Stimulated activated CD8-positive, alpha-beta memory T cell treated with anti-CD3 and anti-CD28 coated beads, Interleukin-7, amount 100 ng/mL, for 48 hours (primary cell): ENCODE results near the gene CNNM2.
"Not testable (repeated sequence)": the region's sequence is repeated elsewhere in the genome, so short reads cannot be mapped to it uniquely, and the experiment has no call there.

Experiments used
- DNase-seq, 2 donors: peaks; one replicate each; pipeline ENCODE4 v3.0.0-alpha.2; 2020; ENCODE audit warnings: low read depth in 1 of 2; ENCODE audit errors: extremely low read depth in 1 of 2

CNNM2 gene

DNA sequence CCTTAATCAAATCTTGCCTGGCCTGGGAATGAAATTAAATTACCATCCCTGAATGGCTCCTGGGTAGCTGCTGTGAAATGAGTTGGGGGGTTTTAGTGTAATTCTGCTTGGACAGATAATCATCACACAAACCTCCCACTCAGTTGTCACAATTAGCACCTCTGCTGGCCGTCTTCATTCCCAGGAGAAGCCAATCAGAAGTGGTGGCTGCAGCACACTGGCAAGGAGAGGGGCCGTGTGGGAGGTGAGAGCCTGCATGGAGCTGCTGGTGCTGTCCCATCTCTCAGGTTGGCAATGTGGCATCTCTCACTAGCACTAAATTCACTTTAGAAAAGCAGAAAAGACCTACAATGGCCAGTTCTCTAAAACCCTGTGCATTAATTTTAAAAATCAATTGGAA is 182.5 kb downstream of the CNNM2 start:
- DNase-seq, result no peak

DNA sequence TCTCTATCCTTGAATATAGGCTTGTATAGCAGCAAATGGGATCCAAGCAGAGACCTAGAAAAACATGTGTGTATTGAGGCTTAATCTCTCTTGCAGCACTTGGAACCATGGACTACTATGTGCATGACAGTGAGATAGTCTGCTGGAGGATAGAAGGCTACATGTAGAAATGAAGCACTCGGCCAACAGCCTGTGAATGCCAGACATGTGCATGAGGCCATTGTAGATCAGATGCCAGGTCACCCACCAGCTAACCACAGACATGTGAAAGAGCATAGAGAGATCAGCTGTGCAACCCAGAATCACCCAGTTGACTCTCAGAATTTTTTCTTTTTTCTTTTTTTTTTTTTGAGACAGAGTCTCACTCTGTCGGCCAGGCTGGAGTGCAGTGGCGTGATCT is 184.1 kb downstream of the CNNM2 start:
- no peak for DNase-seq

DNA sequence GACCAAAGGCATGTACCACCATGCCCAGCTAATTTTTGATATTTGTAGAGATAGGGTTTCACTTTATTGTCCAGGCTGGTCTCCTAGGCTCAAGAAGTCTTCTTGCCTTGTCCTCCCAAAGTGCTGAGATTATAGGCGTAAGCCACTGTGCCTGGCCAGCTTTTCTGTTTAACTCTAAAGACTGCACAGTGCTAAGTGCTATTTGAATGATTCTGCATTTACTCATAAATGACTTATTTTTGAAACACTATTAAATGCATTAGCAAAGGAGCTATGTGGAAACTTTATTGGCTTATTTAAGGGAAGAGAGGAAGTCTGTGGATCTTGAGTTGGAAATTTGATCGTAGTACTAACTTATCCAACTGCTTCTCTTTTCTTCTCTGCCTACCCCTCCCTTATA is 185.9 kb downstream of the CNNM2 start:
- DNase-seq, result no peak

DNA sequence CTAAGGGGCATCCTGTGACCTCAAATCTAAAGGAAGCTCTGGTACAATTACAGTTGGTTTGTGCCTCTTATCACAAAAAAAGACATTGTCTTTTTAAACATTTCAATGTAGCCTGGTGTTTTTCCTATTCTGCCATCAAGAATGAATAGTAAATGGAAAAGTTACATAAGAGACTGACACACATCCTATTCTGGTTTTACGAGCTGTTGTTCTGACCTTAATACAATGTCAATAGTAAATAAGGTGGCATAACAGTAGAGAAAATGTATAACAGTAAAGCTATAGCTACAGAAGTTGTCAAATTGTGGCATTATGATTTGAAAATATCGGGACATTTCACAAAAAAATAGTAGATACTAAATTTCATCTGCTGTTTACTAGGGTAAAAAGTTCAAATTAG is 186.6 kb downstream of the CNNM2 start:
- no peak for DNase-seq

DNA sequence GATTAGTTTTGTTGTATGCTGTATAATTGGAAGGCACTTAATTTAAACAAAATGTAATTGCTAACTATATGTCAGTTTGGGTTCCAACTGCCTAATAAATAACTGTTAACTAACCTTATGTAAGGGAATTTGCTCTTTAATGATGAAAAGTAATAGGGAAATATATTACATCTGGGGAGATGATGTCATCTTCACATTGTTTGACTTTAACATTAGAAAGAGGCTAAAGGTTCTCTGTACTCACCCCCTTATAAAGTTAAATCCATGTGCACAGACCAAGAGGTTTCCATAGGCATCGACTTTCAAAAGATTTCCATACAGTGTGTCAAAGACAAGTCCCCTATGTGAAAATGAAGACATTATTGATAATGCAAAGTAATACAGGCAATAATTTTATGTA is 187.4 kb downstream of the CNNM2 start:
- no peak for DNase-seq

DNA sequence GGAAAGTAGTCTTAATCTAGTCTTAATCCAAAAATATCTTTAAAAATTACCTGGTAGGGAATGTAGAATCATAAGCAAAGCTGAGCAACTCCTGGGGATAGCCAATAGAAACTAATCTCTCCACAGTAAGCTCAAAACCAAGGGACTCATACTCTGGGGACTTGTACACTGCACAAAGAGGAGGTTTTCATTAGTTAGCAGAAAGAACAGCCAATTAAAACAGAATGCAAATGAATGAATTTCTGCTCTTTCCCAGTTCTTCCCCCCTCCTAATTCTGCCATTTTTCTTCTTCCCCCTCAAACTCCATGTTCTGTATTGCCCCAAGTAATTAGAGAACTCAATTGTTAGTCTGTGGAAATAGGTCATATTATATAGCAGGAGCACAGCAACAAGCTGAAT is 188.4 kb downstream of the CNNM2 start:
- no peak for DNase-seq

DNA sequence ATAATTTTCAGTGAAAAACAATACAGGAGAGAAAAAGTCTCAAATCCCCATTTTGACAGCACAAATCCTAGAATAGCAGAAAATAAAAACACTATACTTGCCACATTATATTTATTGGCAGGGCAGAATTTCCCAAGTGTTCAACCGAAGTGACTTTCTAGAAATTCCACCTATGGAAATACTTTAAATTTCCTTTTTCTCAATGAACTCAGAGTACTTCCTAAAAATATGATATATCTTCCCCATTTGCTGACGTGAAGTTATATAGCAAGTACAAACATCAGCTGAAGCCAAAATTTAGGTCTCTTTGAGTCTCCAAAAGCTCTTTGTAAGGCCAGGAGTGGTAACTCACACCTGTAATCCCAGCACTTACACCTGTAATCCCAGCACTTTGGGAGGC is 191.7 kb downstream of the CNNM2 start:
- DNase-seq, result no peak

DNA sequence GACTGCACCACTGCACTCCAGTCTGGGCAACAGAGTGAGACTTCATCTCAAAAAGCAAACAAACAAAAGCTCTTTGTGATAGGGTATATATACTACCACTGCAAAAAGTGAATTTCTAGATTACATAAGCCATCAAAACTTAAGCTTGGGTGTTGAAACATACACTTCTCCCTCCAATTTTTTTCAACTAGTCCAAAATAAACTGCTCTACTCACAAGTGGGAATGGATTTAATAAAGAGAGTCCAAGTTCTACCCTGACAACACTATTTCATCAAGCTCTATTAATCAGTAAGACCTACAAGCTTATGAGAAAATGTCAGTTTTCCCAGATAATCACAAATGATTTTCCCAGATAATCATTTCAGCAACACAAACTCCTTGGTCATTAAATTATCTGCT is 192.3 kb downstream of the CNNM2 start:
- no peak for DNase-seq

DNA sequence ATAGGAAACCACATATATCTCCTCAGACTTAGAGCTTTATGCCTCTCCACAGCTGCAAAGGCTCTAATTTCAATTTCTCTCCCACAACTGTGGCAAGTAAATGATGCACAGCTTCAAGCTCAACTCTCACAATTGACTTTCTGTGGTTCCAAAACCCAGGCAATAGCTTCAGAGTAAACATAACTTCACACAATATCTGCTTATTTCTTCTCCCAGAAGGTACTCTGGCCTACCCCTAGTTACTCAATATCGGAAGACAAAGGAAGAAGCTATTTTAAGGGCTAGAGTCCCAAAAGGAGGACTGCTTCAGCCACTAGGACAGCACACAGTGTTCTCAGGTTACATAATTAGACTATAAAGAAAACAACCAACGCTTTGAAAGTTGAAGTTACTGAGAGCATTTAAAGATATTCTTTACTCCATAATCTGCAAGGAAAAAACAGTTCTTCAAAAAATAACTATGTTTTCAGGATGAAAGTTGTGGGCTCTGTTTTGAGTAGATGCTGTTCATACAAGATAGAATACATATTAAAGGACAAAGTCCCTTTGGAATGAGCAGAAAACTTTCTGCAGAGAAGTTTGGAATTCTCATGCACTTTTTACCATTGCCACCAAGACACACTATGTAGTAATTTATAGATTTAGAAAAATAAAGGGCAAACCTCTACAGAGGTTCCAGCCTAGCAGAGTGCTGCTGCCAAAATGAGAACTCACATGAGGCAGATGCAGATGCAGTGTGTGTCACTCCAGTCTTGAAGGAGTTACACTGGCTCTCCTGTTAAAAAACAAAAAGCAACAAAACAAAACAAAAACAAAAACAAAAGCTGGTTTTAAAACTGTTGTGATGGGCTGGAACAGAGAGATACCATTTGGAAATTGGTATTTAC is 193.2 kb downstream of the CNNM2 start:
- DNase-seq, result no peak

DNA sequence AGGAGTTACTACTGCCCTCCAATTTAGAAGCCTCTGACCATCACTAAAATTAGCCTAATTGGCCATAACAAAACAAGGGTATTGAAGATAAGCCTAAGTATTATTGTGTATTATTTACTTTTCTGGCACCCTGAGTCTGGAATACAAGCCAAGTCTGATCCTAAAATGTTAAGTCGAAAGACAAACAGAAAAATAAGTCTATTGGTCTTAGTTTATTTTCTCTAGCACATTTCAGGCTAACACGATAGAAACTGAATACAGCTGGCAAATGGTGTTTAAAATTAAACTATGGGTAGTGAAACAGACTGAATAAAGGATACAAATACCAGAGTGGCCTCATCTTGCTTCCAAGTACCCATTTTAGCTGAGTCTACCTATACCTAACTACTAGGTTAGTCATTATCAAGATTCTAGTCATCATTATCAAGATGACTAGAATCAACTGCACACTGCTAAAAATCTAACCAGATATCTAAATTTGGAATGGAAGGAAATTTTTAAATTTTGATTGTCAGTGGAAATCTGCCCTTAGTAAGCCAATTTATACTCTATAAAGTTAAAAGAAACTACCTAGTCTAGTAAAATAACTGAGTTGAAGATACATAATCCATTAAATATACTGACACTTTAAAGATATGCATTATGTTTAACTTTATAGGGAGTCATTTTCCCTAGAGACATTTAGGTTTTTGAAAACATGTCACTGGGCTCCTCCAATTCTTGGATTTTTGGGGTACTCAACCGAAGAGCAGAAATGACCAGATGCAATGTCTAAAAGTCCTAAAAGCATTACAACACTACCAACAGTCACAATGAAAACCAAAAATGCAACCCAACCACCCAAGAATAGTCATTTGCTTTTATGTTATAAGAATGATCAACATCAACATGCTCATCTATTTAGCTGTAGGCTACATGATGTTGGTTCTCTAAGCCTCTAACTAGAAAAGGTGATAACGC is 194.1 kb downstream of the CNNM2 start:
- no peak for DNase-seq

DNA sequence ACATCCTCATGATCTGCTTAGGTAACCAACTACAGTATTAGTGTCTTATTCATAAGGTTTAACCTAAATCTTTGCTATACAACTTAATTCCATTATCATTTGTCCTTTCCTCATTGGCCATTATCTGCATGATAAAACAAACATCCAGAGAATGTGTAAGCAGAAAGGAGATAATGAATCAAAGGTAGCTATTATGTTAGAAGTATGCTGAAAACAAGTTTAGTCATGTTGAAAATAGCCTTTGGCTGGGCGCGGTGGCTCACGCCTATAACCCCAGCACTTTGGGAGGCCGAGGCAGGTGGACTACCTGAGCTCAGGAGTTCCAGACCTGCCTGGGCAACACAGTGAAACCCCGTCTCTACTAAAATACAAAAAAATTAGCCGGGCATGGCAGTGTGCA is 196.8 kb downstream of the CNNM2 start:
- DNase-seq, result no peak

DNA sequence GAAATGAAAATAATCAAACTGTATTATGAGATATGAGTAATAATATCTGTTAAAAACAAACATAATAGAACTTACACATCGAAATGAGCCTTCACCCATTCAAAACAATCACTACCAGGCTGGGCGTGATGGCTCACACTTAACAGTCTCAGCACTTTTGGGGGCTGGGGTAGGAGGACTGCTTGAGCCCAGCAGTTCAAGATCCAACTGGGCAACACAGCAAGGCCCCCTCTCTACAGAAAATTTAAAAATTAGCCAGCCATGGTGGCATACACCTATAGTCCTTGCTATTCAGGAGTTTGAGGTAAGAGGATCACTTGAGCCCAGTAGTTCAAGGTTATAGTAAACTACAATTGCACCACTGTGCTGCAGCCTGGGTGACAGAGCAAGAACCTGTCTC is 199.2 kb downstream of the CNNM2 start:
- DNase-seq, result no peak

DNA sequence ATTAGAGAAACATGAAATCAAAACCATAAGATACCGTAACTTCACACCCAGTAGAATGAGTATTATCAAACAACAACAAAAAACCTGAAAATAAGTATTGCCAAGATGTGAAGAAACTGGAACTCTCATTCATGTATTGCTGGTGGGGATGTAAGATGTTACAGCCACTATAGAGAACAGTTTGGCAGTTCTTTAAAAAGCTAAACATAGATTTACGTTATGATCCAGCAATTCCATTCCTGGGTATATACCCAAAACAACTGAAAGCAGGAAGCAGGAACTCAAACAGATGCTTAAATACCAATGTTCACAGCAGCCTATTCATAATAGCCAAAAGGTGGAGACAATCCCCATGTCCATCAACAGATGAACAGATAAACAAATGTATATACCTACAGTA is 202.5 kb downstream of the CNNM2 start:
- DNase-seq, result no peak

DNA sequence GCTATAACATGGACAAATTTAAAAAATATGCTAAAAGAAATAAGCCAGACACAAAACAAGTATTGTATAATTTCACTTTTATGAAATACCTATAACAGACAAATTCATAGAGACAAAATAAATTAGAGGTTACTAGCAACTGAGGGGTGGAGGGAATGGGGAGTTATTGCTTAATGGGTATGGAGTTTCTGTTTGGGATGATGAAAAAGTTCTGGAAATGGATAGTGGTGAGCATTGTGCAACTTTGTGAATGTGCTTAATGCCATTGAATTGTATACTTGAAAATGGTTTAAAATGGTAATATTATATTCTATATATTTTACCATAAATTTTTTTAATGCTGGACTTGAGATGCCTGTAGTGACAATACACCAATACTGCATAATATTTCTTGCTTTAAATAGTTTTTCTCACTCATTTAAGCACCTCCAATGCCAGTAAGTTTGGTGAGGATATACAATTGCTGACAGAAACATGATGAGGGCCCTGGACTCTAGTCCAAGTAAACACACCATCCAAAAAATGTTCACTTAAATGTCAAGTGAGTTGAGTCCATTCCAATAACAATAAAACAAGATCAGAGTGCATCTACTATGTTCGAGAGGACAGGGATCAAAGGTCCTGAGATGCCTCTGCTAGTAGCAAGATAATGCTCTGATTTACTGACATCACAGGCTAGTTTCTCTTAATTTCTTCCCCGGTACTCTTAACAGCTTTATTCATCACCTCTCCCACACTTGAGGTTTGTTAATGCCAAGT is 203.1 kb downstream of the CNNM2 start:
- DNase-seq, result no peak

DNA sequence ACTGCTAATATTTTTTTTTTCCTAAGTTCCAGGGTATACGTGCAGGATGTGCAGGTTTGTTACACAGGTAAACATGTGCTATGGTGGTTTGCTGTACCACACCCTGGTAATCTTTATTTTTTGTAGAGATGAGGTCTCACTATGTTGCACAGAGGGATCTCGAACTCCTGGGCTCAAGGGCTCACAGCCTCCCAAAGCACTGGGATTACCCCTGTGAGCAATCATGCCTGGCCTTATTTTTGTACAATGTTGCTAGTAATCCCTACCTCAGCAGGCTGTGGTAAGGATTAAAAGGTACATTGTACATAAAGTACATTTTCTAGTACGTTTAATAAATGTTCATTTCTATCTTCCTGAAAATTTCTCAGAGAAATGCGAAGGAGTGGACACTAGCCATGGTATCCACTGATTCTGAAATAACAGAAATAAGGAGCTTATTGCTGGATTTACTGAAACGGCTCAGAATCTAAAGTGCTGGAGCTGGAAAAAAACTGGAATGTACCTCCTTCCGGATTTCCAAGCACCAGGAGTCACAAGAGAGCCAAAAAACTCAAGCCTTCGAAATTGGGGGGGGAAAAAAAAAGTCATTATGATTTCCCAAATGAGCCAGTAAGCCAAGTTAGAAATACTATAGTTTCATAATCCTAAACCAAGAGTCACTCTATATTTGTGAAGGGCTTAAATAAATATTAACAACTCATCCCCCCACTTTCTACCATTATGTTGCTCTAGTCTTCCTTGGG is 205.4 kb downstream of the CNNM2 start:
- DNase-seq, result no peak

DNA sequence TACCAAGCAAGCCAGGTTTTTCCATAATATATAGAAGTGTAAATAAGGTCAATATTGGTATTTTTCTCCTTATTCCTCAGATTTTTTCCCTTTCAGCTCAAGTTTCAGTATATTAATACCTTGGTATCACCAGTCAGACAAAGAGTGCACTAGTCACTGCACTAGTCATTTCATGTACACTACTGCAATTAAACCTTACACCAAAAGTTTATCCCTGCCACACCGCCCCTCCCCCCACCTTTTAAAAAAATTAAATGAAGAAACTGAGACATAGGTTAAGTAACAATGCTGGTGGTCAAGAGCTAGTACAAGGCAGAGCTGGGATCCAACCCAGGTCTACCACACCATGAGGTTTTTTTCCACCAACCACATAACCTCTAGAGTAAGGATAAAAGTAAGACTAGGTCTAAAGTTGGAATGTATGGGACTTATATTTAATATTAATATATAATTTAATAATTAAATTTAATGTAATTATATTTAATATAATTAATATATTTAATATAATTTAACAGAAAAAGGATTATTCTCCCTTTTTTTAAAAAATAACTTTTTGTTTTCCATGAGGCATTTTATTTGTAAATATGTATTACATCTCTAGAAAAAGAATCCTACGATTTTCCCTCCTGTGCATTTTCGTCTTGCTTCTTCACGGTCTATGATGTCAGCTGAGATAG is 206.5 kb downstream of the CNNM2 start:
- no peak for DNase-seq

DNA sequence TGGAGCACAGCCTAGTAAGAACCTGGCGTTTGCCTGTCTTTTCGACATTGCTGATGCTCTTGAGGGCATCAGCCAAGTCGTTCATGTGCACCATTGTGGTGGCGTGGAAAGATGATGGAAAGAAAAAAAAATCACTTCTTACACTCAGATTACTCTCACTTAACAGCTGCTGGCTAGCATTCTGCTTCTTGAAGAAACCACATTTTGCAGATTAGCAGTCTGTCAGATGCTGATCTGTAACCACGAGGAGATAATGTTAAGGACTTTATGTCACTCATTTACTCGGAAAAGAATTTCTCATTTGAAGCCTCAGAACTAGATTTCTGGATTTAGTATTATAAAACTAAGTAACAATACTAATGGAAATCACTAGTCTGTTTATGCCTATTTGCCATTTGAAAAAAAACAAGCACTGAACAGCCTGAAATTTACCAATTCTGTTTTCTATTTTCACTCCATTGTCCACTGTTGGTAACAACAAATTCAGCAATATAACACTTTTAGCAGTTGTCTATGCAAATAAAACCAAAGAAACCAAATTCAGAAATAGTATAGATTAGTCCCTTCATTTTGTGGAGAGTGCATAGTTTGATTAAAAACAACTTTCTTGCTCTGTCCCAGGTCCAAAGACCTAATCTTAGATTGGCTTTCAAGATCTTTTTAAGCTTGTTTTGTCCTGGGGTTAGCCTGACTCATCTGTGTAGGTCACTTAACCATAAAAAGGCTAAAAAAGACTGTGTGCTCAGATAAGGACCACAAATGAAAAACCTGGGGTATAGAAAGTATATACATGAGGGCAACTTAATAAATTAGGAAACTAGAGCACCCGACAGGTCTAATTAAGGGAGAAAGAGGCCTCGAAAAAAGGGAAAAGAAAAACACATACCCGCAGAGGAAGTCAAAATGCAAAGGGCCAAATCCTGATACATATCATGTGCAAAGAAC is 207.5 kb downstream of the CNNM2 start:
- DNase-seq, result no peak

DNA sequence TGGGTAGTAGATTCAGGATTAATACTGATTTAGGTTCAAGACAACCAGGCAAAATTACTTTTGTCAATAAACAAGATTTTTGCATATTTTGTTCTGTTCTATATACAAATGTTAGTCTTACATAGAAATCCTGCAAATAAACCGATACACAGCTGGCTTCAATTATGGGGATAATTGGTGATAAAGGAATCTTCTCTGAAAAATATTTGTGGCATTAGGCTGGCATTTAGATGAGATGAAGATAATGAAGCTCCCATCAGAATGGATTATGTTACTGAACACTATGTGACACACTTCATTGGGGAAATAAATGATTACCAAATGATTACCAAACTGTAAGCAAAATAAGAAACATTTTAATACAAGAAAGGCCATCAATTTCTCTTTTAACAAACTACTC is 209.1 kb downstream of the CNNM2 start:
- DNase-seq, result no peak

DNA sequence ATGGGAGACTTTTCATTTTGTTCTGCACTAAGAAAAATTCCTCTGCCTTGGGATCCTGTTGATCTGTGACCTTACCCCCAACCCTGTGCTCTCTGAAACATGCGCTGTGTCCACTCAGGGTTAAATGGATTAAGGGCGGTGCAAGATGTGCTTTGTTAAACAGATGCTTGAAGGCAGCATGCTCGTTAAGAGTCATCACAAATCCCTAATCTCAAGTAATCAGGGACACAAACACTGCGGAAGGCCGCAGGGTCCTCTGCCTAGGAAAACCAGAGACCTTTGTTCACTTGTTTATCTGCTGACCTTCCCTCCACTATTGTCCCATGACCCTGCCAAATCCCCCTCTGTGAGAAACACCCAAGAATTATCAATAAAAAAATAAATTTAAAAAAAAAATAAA is 212.1 kb downstream of the CNNM2 start:
- DNase-seq, result not testable (repeated sequence)
